GM10266 (cell line): ENCODE data around the gene CABLES1.

ENCODE experiments used
- DNase-seq: peaks from one replicate; pipeline ENCODE4 v3.0.0; 2012; ENCODE audit errors: extremely low spot score
- TF ChIP-seq, protein P1 (sequence below): IDR thresholded peaks from 2 replicates; pipeline ENCODE4 v1.5.1; 2012; ENCODE audit warnings: mild to moderate bottlenecking, low read depth; ENCODE audit not compliant: control insufficient read depth, insufficient read depth; ENCODE audit errors: missing control alignments

CABLES1 gene

DNA sequence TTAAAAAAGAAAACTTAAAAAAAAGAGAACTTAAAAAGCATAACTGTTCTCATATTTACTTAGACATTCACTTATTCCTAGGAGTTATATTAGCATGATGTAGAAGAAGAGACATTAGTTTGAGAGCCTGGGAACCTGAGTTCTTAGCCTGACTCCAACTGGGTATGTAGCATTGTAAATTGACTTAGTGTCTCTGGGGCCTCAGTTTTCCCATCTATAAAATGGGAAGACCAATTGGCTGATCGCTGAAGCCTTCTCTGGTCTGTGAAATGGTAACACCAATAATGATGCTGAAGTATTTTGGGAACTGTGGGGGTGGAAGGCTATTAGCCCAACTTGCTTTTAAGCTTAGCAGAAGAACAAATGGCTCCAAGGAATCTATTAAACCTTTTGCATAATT is 55.9 kb downstream of the CABLES1 start:
- TF ChIP-seq, protein P1, sequence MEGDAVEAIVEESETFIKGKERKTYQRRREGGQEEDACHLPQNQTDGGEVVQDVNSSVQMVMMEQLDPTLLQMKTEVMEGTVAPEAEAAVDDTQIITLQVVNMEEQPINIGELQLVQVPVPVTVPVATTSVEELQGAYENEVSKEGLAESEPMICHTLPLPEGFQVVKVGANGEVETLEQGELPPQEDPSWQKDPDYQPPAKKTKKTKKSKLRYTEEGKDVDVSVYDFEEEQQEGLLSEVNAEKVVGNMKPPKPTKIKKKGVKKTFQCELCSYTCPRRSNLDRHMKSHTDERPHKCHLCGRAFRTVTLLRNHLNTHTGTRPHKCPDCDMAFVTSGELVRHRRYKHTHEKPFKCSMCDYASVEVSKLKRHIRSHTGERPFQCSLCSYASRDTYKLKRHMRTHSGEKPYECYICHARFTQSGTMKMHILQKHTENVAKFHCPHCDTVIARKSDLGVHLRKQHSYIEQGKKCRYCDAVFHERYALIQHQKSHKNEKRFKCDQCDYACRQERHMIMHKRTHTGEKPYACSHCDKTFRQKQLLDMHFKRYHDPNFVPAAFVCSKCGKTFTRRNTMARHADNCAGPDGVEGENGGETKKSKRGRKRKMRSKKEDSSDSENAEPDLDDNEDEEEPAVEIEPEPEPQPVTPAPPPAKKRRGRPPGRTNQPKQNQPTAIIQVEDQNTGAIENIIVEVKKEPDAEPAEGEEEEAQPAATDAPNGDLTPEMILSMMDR, result no peak
- no peak for DNase-seq

DNA sequence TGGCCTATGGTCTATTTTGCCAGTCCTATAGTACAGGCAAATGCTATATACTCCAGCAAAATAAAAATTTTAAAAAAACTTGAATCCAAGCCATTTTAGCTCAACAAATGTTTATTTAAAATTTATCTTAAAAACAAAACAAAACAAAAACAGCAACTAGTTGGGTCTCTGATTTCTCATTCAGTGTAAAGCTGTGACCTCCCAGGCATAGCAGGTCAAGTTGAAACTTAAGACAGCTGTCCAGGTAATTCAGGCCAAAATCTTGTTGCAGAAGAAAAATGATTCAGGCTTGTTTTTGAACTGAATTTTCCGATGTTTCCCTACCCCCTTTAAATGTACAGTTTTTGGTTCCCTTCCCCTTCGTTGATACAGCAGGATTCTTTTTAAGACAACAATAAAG is 58.5 kb downstream of the CABLES1 start:
- TF ChIP-seq, protein P1, result no peak
- DNase-seq, result no peak

DNA sequence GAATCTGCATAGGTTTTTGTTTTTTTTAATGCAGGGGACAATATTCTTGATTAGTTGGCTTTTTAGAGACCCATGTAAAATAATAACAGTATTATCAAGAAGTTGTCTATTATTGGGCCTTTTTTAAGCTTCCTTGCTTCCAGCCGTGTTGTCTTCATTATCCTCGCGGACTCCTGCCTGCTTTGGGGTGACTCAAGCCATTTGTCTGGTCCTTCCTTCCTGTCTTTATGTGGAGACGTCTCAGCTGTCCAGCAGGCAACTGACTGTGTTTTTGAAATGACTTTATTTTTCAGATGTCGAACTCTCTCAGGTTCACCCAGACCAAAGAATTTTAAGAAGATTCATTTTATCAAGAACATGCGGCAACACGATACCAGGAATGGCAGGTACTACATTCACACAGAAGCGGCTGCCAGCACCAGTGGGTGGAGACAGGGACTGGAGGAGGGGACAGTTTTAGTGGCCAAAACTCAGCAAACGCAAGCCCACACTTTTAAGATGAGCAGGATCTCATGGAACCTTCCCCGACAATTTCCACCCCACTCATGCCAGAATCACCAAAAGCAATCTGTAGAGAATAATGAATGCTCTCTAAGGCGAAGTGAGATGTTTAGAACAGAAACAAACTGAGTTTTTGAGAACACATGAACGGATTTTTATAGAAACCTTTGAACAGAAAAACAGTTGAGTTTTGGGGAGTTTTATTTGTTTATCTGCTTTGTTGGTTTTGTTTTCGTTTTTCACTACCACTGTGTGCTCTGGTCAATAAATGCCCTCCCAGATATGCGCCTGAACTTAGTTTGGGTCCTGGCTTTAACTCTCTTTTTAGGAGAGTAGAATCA is 59.1 kb downstream of the CABLES1 start:
- TF ChIP-seq, protein P1, result no peak

DNA sequence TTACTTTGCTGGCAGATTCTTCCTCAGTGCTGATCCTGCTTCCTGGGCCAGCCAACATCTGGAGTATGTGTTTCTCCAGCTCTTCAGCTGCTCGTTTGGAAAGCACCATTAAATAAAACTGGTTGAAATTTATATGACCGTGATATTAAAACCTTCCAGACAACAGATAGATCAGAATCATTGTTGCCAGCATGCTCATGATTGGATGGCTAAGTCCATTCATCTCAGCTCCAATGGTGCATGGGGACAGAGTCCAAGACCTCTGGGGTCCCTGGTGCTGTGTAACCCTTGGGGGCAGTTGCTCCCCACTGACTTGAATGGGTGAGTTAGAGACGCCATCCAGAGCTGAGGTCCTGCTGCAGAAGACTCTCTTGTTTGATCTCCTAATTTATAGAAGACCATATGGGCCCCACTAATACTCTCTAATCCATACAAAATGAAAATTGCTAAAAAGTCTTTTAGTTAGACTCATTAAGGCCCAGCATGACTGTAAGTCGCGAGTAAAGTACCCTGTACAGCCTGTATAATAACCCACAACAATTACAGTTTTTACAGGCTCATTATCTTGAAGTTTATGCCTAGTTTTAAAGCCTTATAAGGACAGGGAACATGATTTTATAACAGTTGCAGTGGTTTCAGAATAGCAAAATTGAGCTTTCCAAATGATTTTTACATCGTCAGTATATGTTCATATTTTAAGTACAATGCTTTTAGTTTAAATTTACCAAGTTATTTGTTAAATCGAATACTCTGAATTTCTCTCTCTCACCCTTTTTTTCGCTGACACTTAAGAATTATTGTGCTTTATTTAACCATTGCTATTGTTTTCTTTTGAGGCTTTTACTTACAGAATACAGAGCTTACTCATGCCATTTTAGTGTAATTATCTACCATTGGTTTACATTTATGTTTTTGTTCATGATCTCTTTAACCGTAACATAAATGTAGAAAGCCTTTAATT is 60.0 kb downstream of the CABLES1 start:
- TF ChIP-seq, protein P1, result no peak

More for the DNA sequence above, 59.1 kb downstream of the CABLES1 start:
- DNase-seq, result no peak

DNA sequence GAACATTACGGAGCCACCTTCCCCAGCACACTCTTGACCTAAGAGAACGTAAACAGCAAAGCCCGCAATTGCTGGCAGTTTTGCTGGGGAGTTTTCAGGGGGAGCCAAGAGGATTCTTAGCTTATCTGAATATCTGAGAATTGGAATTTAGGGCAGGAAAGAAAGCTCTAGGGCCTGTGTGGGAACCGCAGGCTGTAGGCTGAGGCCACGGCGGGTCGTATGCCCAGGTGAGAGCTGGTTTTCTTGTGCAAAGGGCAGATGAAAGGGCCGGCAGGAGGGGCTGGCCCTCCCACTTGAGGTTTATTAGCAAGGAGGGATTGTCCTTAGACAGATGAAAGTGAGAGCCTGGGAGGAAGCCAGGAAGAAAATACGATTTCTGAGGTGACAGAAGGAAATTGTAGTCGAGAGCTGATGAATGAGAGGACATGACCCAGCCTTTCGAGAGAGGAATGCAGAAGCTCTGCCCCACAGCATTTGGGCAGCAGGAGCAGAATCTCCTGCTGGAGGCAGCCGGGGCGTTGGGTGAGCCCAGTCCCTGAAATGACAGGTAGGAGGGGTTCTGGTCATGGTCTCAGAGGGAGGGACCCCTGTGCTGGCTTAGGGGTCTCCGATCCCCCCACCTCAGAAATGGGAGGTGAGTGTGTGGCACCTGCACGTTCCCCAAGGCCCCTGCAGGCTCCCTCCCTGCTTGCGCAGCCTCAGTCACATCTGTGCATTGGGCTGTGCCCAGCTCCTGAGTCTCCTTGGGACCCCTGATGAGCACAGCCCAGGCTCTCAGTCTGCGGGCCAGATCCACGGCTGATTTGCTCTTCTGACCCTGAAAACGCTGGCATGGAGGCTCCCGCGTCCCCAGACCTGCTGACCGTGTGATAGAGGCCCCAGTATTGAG is 61.1 kb downstream of the CABLES1 start:
- TF ChIP-seq, protein P1, result no peak
- peak; percentile 30 for DNase-seq

More for the DNA sequence above, 60.0 kb downstream of the CABLES1 start:
- no peak for DNase-seq

DNA sequence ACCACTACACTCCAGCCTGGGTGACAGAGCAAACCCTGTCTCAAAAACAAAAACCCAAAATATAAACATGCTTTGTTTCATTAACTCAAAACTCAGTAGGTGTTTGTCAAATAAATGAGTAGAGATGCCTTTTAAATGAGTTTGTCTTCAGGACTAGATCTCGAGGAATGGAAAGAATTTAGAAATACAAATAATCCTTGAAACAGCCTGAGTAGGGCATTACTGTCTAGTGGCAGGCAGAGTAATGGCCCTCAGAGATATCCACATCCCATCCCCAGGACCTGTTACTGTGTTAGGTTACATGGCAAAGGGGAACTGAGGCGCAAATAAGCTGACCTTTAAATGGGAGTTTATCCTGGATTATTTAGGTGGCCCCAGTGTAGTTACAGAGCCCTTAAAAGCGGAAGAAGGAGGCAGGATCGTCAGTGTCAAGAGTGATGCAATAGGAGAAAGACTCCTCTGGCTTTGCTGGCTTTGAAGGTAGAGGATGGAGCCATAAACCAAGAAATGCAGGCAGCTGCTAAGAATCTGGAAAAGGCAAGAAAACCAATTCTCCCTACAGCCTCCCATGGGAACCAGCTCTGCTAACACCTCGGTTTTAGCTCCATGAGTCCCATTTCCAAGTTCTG is 63.0 kb downstream of the CABLES1 start:
- no peak for DNase-seq
- TF ChIP-seq, protein P1, result no peak
